ENCODE results near the gene RCL1.
"Not testable (repeated sequence)": the region's sequence is repeated elsewhere in the genome, so short reads cannot be mapped to it uniquely, and the experiment has no call there.

Gene RCL1

GRCh38 chr9:4784403-4784802 lies 8.3 kb upstream of the RCL1 start:
- DNase-seq = no peak

DNA sequence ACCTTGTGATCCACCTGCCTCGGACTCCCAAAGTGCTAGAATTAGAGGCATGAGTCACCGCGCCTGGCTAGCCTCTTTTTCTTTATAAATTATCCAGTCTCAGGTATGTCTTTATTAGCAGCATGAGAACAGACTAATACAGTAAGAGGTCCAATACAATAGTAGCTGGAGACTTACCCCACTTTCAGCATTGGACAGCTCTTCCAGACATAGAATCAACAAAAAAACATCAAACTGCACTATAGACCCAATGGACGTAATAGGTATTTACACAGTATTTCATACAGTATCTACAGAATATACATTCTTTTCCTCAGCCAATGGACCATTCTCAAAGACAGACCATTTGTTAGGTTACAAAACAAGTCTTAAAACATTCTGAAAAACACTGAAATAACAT lies 6.1 kb upstream of the RCL1 start:
- no peak for DNase-seq

DNA sequence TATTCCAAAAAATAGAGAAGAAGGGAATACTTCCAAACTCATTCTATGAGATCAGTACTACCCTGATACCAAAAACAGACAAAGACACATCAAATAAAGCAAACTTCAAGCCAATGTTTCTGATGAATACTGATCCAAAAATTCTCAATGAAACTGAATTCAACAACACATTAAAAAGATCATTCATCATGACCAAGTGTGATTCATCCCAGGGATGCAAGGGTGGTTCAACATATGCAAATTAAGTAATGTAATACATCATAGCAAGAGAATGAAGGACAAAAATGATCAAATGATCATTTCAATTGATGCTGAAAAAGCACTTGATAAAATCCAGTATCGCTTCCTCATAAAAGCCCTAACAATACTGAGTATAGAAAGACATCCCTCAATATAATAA lies 4.9 kb upstream of the RCL1 start:
- DNase-seq = no peak

GRCh38 chr9:4788703-4789102 lies 4.0 kb upstream of the RCL1 start:
- no peak for DNase-seq

GRCh38 chr9:4792054-4792571 lies 631 bp upstream of the RCL1 start:
- DNase-seq = peak; percentile 6

DNA sequence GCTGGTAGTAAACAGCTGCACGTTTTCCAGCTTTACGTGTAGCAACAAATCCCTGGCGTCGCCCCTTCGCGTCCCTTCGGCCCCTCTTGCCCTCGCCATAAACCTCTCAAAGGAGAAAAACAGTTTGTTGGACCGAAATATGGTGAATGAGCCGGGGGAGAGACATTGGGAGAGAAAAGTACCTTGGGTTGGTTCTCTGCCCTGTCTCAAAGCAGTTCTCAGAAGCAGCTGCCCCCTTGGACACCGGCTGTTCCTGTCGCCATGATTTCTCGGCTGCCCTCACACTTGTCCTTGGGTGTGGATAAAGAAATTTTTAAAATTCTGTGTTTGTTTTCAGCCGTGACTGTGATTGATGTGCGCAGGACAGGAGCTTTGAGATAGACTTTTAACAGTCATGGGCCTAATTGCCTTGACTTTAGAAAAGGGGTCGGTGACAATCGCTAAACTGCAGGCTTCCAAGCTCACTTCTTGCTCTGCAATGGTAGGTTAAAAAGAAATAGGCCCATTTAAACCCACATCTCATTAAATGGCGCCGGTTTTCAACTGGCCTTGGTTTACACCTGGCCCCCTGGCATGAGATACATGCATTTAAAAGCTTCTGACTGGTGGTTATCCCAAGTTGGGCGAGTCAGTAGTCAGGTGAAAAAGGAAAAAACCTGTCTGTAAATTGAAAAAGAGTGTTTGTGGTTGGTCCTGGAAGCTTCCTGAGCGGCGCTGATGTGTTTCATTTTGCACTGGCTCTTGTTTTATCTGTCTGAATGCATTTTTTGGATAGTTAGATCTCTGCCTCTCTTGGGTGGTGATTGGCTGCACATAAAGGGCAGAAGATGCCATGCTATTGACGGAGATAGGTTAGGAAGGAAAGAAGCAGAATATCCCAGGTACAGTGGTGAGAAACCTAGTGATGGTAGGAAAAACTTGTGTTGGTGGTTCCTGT lies 983 bp downstream of the RCL1 start:
- DNase-seq = no peak

DNA sequence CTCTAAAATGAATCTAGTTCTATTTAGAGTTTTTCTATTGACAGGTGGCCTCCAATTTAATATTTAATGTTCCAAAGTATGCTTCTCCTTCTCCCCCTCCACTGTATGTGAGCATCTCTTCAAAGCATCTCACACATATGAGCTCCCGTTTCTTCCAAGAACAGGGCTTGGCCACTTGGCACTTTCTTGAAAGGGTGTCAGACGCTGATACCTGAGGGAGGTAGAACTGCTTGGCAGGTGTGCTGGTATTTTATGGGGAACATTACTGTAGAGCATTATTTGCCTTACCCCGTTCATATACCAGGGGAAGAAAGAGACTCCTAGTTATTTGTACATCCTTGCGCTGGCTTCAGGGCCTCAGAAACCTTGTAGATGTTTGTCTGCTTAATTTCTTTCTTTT lies 1.9 kb downstream of the RCL1 start:
- no peak for DNase-seq

DNA sequence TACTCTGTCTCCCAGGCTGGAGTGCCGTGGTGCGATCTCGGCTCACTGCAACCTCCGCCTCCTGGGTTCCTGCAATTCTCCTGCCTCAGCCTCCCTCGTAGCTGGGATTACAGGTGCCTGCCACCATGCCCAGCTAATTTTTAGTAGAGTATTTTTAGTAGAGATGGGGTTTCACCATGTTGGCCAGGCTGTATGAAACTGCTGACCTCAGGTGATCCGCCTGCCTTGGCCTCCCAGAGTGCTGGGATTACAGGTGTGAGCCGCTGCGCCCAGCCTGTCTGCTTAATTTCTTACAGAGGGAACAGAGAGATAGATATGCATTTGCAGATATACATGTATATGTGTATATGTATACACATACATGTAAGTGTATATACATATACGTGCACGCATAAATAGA lies 2.4 kb downstream of the RCL1 start:
- DNase-seq = not testable (repeated sequence)

GRCh38 chr9:4796530-4796929 lies 3.8 kb downstream of the RCL1 start:
- DNase-seq = no peak

DNA sequence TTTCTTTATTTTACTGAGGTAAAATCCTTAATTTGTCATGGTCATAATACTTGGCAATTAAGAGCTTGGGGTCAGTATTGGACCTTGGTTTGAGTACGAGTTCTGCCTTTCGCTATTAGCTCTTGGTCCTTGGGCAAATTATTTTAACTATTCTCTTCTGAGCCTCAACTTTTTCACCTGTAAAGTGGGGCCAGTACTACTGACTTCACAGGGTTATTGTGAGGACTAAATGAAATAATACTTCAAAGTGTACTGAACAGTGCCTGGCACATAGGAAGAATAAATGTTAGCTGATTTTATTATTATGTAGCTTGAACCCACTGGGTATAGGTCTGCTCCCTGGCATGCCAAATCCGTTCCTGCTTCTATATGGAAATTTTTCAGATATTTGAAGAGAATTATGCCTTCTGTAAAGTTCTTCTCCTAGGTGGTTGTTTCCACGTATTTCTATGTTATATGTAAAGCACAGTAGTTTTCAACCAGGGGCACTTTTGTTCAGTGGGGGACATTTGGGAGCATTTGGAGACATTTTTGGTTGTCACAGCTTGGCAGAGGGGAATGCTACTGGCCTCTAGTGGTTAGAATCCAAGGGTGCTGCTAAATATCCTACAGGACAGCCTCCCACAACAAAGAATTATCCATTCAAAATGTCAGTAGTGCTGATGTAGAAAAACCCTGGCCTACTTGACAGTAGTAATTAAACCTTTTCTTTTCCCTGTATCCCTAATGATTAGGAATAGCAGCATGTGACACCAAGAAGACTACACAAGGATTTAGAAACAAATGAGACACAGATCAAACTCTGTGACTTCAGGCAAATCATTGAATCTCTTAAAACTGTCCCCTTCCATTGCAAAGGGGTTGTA lies 4.5 kb downstream of the RCL1 start:
- peak; percentile 51 for DNase-seq

GRCh38 chr9:4797854-4798150 lies 5.1 kb downstream of the RCL1 start:
- DNase-seq = no peak

DNA sequence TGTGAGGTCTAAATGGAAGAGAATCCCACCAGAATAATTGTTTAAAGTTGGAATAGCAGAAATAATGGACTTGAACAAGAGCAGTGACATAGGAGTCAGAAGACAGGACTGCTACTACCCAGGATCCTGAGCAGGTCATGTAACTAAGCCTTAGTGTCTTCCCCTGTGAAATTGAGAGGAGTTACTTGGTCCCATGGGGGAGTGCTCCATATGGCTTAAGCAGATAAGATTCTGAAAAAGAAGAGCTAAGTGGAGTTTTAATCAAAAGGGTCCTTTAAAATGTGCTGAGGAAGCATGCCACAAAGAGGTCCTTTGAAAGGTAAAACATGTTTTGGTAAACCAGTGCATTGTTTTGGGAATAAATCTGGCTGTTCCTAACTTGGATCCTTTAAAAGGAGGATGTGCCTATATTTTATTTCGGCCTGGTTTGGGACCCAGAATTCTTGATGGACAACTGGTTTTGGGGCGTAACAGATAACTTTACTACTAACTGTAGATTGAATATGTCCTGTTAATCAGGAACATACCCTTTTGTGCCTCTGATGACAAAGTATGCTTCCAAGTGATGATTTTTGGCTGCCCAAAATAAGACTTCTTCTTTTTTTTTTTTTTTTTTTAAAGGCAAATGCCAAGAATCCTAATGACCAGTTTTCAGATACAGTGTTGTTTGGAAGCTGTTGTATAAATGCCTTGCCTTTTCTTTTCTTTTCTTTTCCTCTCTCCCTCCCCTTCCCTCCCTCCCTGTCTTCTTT lies 5.7 kb downstream of the RCL1 start:
- DNase-seq = no peak

- no peak for DNase-seq
Observed at GRCh38 chr9:4799033-4799430, 6.3 kb downstream of the RCL1 start.

- DNase-seq = no peak
Observed at GRCh38 chr9:4799775-4800174, 7.0 kb downstream of the RCL1 start.

GRCh38 chr9:4801156-4801555 lies 8.4 kb downstream of the RCL1 start:
- DNase-seq = no peak

DNA sequence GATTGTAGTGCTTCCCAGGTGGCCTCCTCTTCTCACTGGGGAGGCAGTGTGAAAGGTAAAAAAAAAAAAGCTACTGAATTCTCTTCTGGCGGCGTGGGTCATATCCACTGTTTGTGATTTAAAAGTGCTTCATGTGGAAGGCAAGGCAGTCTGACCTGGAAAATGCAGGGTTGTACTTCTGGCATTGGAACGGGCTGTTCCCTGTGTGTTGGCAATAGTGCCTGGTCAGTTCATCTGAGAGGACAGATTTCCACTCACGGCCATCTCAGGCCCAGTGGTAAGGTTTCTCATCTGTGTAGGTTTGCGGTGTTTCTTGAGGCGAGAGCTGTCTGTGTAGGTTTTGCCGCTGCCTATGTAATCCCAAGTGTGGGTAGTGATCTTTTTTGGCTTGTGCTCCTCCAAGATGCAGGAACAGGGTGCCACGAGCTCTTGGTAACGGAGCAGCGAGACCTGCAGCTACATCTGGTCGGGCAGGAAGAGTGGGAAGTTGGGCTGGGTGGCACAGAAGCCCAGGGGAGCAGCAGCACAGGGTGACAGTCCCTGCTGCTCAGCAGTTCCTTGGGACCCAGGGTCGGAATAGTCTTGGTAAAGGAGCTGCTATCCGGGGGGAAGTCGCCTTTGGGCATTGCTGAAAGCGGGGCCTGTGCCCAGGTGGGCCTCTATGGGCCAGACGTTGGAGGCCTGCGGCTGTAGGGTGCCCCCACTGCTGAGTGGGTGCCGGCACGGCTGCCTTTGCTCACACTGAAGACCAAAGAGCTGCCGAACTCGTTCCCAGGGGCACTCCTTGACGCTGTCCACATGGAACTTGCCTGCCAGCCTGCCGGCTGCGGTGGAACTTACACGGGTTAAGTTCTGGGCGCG lies 11.2 kb downstream of the RCL1 start:
- no peak for DNase-seq

DNA sequence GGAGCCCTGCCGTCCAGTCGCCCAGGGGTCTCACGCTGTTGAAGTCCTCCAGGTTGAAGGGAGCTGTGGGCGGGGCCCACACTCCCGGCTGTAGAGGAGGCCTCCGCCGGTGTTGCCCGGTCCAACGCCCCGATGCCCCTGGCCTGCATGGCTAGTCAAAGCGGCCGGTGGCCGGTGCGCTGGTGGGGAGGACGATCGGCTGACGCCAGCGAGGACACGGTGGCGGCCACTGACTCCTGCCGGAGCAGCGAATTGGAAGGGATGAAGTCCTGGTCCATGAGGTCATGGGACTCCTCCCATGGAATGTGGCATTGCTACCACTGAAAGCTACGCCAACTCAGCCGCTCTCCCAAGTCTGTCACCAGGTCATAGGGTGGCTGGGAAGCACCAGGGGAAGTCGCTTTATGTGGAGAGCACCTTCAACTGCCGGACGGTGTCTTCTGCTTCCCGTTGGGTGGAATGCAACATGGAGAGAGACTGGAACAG lies 11.8 kb downstream of the RCL1 start:
- DNase-seq = no peak

- no peak for DNase-seq
Observed at GRCh38 chr9:4805191-4805918, 12.6 kb downstream of the RCL1 start.

GRCh38 chr9:4810565-4810964 lies 17.8 kb downstream of the RCL1 start:
- DNase-seq = no peak

DNA sequence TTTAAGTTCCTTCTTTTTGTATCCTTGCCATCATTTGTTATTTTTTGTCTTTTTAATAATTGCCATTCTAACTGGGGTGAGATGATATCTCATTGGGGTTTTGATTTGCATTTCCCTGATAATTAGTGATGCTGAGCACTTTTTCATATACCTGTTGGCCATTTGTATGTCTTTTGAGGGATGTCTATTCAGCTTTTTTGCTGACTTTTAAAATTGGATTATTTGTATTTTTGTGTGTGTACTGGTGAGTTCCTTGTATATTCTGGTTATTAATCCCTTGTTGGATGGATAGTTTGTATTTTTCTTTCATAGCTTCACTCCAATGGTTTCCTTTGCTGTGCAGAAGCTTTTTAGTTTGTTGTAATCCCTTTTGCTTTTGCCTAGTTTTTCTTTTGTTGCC lies 19.1 kb downstream of the RCL1 start:
- DNase-seq = no peak

DNA sequence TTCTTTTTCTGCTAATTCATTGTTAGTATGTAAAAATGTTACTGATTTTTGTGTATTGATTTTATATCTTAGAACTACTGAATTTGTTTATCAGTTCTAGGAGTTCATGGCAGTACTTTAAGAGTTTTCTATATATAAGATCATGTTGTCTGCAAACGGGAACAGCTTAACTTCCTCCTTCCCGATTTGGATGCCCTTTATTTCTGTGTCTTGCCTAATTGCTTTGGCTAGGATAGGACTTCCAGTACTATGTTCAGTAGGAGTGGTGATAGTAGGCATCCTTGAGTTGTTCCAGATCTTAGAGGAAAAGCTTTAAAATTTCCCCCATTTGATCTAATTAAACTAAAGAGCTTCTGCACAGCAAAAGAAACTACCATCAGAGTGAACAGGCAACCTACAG lies 20.1 kb downstream of the RCL1 start:
- no peak for DNase-seq
